ENCODE data around the gene PCYOX1L. TPM values are rescaled to one million over a fixed set of nuclear protein-coding genes. Genes with fewer than 3 reads are reported as not detected.

PCYOX1L gene
- polyA plus RNA-seq, 3 donors: 9.8 to 31.8 (median 13.5) TPM

GRCh38 chr5:149414405-149415065 is 56.7 kb downstream of the PCYOX1L start:
- Histone ChIP-seq H3K9me3 (replicated peaks in 1 of 2; ENCODE audit: control insufficient read depth in 1 of 2, insufficient read depth in 1 of 2, low read length in 2 of 2) (no peaks in the 10 kb centered on the region), H2AFZ (ENCODE audit: insufficient read depth, low read depth, low read length, poor library complexity, severe bottlenecking) (no peak overlapping the region), H3K79me2 (ENCODE audit: insufficient read depth, low read length) (no peaks in the 10 kb centered on the region), H3K4me2 (replicated peaks; ENCODE audit: extremely low read depth, low read length, poor library complexity, severe bottlenecking) (no peak overlapping the region), H3K4me1 (ENCODE audit: control insufficient read depth in 1 of 2, insufficient read depth in 2 of 2, low read length in 2 of 2) (no peaks in the 10 kb centered on the region), H3K27ac (ENCODE audit: low read depth in 1 of 2, low read length in 2 of 2) (no peak overlapping the region), H4K20me1 (ENCODE audit: insufficient read depth, low read length) (no peaks in the 10 kb centered on the region), H3K9ac (ENCODE audit: insufficient read depth, low read length, poor library complexity, severe bottlenecking) (no peak overlapping the region), H3K4me3 (replicated peaks in 1 of 3; ENCODE audit: low read depth in 2 of 3, low read length in 3 of 3) (no peak overlapping the region), H3K27me3 (ENCODE audit: control insufficient read depth in 2 of 2, insufficient read depth in 2 of 2, low read length in 2 of 2) (no peaks in the 10 kb centered on the region), H3K36me3 (replicated peaks in 1 of 2; ENCODE audit: control insufficient read depth in 1 of 2, insufficient read depth in 2 of 2, low read length in 2 of 2) (no peaks in the 10 kb centered on the region)
- Mint-ChIP-seq H3K27ac (no peak overlapping the region), H3K9me3 (peaks cover 0 to 2% (median 0%) of the 10 kb centered on the region in 7 donors), H3K27me3 (ENCODE audit: low read depth in 3 of 3) (peaks cover 0 to 9% (median 4%) of the 10 kb centered on the region in 3 donors), H3K4me3 (no peak overlapping the region), H3K4me1 (peaks cover 3% of the 10 kb centered on the region), H3K36me3 (no peaks in the 10 kb centered on the region)
- DNase-seq: no peak
- TF ChIP-seq CTCF (IDR thresholded peaks at IDR 0.05): no peak
- intact Hi-C loops (cut with micrococcal nuclease): no loop called here
- WGBS (ENCODE audit: insufficient coverage): 88% methylated on average over 3 of the region's 7 CpGs

- Histone ChIP-seq H2AFZ (ENCODE audit: insufficient read depth, low read depth, low read length, poor library complexity, severe bottlenecking) (no peak overlapping the region), H3K36me3 (replicated peaks in 1 of 2; ENCODE audit: control insufficient read depth in 1 of 2, insufficient read depth in 2 of 2, low read length in 2 of 2) (no peaks in the 10 kb centered on the region), H3K27ac (ENCODE audit: low read depth in 1 of 2, low read length in 2 of 2) (no peak overlapping the region), H3K27me3 (ENCODE audit: control insufficient read depth in 2 of 2, insufficient read depth in 2 of 2, low read length in 2 of 2) (no peaks in the 10 kb centered on the region), H3K4me3 (replicated peaks in 1 of 3; ENCODE audit: low read depth in 2 of 3, low read length in 3 of 3) (no peak overlapping the region), H3K9ac (ENCODE audit: insufficient read depth, low read length, poor library complexity, severe bottlenecking) (no peak overlapping the region), H4K20me1 (ENCODE audit: insufficient read depth, low read length) (no peaks in the 10 kb centered on the region), H3K4me2 (replicated peaks; ENCODE audit: extremely low read depth, low read length, poor library complexity, severe bottlenecking) (no peak overlapping the region), H3K4me1 (ENCODE audit: control insufficient read depth in 1 of 2, insufficient read depth in 2 of 2, low read length in 2 of 2) (no peaks in the 10 kb centered on the region), H3K9me3 (replicated peaks in 1 of 2; ENCODE audit: control insufficient read depth in 1 of 2, insufficient read depth in 1 of 2, low read length in 2 of 2) (no peaks in the 10 kb centered on the region), H3K79me2 (ENCODE audit: insufficient read depth, low read length) (no peaks in the 10 kb centered on the region)
- no peak overlapping the region for H3K4me3 Mint-ChIP-seq
- TF ChIP-seq CTCF (IDR thresholded peaks at IDR 0.05): no peak
- H3K9me3 Mint-ChIP-seq: peaks cover 0 to 2% (median 0%) of the 10 kb centered on the region in 7 donors
- H3K4me1 Mint-ChIP-seq: peaks cover 6% of the 10 kb centered on the region
- intact Hi-C loops (cut with micrococcal nuclease): no loop called here
- H3K36me3 Mint-ChIP-seq: no peaks in the 10 kb centered on the region
- peaks cover 0 to 7% (median 4%) of the 10 kb centered on the region in 3 donors for H3K27me3 Mint-ChIP-seq (ENCODE audit: low read depth in 3 of 3)
- no peak for DNase-seq
- WGBS (ENCODE audit: insufficient coverage): 98% methylated on average over 5 of the region's 10 CpGs
- no peak overlapping the region for H3K27ac Mint-ChIP-seq
These were observed 57.5 kb downstream of the PCYOX1L start for GRCh38 chr5:149415066-149415967.

All from CD14-positive monocyte (primary cell).